Medulla oblongata (tissue), 1 donor: ENCODE measurements around the gene PPP2R5C.

Experiments
- DNase-seq: peaks from one replicate; pipeline ENCODE4 v3.0.0-alpha.2; 2015; ENCODE audit errors: extremely low spot score

PPP2R5C gene

DNA sequence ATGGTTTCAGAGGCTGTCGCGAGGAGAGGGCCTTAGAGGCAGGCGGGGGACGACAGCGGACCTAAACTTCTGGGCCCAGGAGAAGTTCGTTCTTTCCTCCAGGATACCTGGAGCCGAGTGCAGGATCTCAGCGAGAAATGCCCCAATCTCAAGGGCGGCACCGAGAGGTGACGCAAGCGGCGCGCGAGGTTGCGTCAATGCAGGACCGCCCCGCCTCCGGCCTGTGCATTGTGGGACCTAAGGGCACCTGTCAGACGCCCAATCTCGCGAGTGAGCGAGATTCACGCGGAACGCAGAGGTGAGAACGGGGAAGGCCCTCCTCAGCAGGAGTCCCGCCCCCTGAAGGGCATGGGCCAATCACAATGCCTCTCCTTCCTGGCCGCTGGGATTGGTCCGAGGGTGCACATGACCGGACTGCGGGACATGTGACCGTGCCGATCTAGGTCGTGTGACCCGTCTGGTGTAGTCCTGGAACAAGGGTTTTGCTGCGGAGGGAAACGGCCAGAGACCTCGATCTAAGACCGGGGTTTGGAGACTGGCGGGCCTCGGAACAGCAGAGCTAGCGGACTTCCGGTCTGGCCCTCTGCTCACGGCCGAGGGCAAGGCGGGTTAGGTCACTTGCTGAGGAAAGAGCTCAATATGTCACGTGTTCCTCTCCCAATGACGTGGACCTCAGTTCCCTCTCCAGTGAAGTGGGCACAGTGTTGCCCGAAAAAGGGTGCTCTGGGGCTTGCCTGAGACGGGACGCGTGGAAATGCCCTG is 186.6 kb downstream of the PPP2R5C start:
- DNase-seq, result peak; percentile 100

- DNase-seq, result no peak
Measured at GRCh38 chr14:101948666-101949216, 187.2 kb downstream of the PPP2R5C start.

GRCh38 chr14:101950100-101950499 is 188.6 kb downstream of the PPP2R5C start:
- DNase-seq, result no peak

DNA sequence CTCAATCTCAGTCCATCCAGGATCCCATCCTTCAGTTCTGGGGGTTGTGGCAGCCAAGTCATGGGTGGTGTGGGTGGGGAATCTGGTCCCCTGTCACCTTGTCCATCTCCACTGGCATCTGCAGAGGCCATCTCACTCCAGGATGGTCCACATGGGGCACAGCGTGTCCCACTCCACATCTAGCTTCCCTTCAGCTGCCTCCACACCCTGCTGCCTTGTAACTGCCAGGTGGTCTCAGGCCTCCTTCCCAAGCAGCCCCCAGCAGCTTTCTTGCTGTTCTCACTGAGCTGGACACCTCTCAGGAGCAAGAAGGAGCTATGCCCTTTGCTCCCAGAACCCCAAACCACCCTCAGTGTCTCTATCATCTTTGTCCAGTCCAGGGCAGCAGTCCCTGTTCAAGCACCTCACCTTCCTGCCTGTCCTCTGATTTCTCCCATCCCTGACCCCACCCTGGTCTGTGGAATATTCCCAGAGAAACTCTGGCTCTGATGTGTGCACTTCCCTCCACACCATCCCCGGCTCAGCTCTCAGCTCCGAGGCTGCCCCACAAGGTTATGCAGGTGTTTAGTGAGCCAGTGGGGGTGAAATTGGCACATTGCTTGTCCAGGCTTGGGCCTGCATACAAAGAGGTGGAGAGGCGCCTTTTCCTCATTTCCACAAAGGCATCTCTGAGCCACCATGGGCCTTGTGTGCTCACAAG is 189.2 kb downstream of the PPP2R5C start:
- no peak for DNase-seq

DNA sequence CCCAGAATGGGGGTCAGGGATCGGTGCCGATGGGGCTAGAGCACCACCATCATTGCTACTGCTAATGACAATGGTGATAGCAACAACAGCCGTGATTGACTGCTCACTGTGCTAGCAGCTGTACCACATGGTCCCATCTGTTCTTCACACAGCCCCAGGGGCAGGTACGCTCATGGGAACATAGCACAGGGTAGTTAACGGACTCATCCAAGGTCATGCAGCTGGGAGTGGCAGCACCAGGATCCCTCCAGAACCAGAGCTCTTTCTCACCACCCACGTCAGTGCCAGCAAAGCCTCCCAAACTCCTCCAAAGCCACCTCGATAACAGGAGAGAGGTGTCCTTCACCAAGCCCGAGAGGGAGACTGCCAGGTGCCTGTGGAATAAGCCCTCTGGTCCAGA is 191.6 kb downstream of the PPP2R5C start:
- no peak for DNase-seq

DNA sequence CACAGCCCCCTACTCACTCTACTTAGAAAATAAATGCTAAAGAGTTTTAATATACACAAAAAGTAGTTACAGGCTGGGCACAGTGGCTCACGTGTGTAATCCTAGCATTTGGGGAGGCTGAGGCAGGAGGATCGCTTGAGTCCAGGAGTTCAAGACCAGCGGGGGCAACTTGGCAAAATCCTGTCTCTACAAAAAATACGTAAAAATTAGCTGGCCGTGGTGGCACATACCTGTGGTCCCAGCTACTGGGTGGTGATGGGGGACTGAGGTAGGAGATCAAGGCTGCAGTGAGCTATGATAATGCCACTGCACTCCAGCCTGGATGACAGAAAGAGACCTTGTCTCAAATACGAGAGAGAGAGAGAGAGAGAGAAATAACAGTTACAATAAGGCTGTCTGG is 193.0 kb downstream of the PPP2R5C start:
- no peak for DNase-seq

DNA sequence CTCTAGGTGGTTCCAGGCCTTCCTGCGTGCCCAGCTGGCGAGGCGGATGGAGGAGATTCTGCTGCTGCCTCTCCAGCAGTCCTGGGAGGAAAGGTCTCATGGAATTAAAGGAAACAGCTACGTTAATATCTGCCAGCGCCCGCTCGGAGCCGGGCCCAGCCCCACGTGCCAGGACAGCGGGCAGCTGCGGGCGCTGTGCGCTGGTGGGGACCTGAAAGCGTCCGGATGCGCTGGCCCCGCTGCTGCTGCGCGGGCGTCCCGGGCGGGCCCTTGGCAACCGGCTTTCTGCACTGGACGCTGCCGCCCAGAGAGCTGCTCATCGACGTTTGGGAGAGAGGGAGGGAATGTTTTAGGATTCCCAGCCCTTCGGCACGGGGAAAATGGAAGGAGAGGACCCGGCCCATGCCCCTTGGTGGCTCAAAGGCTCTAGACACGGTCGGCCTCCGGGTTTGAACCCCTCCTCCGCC is 194.2 kb downstream of the PPP2R5C start:
- no peak for DNase-seq

GRCh38 chr14:101956179-101956885 is 194.8 kb downstream of the PPP2R5C start:
- no peak for DNase-seq

- no peak for DNase-seq
Measured at GRCh38 chr14:101957406-101958234, 196.1 kb downstream of the PPP2R5C start.

DNA sequence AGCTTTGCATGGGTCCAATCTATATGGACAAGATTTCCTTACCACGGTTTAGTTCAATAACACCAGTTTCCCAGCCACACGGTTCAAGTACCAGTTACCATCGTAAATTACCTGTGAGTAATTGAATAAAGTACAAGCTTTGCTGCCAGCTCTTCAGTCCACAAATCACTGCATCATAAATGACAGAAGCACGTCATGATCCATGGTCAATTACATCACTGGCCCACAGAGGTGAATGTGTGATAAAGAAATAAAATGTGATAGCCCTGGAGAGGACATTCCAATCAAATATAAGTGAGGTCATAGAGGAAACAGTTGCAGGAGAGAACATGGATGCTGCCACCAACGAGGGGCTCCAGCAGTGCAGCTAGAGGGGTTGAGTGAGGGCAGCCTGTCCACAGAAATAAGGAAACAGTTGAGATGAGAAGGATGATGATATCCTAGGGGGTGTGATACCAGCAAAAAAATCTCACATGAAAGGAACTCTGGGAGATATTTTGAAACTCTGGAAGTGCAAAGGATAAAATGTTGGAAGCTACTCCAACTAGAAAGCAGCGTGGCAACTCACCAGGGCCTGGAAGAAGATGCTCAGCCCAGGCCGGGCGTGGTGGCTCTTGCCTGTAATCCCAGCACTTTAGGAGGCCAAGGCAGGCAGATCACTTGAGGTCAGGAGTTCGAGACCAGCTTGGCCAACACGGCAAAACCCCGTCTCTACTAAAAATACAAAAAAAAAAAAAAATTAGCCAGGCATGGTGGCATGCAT is 197.1 kb downstream of the PPP2R5C start:
- DNase-seq, result no peak

GRCh38 chr14:101959277-101959676 is 197.8 kb downstream of the PPP2R5C start:
- no peak for DNase-seq

DNA sequence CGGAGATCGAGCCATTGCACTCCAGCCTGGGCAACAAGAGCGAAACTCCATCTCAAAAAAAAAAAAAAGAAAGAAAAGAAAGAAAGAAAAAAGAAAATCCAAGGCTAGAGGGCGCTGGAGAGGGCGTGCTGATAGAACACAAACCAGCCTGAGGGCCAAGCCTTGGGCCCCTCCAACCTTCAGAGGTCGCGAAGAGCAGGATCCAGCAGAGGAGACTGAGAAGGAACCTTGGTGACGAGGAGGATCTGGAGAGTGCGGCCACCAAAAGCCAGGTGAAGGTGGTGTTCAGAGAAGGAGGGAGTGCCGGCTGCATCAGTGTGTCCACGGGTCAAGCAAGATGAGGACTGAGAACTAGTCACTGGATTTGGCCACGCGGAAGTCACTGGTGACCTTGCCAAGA is 198.7 kb downstream of the PPP2R5C start:
- DNase-seq, result no peak

- DNase-seq, result peak; percentile 79
Measured at GRCh38 chr14:101961011-101961721, 199.7 kb downstream of the PPP2R5C start.

DNA sequence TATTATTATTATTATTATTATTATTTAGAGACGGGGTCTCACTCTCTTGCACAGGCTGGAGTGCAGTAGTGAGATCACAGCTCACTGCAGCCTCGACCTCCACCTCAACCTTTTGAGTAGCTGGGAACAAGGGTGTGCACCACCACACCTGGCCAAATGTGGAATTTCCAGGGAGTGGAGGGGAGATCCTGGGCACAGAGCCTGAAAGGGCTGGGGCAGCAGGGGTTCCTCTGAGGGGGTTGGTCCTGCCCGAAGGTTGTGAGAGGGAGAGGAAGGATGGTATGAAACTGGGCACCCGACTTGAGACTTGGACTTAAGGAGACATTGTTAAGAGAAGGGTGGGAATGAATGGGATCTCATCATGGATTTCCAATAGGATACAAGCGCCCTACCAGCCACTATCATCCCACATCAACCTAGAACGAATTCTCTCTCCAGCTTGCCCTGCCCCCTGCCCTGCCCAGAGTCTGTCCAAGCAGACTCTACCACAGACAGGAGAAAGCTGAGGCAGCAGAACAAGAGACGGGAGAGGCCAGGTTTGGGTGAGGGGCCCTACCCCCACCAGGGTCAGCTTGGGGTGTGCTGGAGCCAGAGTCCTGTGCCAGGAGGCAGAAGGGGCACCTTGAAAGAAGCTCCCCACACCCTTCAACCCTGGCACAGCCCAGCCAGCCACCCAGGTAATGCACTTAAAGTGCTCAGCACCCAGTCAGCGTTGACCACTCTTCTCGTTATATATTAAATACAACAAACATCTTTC is 200.4 kb downstream of the PPP2R5C start:
- no peak for DNase-seq

DNA sequence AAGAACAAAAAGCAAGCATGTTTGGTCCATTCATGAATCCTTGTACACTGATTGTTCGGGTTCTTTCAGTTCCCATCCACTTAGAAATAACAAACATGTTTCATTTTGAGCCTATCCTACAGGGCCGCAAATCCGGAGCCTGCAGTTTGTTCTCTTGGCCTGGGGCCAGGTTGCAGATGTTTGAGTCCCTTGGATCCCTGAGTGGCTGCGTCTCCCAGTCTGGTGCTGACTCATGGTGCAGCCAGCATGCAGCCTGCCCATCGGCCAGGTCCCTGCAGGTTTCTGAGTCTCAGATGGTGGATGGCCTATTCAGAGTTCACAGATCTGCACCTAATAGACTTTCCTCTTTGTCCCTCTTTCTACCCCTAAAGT is 201.0 kb downstream of the PPP2R5C start:
- peak; percentile 60 for DNase-seq

DNA sequence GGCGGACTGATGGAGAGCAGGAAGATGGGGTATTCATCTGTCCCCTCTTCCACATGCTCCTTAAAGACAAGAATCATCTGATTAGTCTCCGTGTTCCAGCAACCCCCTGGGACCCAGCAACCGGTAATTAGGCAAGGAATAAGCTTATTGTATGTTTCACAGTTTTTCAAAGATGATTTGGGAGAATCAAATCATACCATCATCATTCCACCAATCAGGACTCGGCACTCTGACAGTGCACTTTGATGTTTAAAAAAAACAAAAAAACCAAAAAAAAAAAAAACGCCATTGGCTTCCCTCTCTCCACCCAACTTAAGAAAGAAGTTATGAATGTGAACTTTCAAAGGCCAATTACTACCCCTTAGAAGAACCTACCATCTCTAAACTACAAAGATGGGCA is 201.5 kb downstream of the PPP2R5C start:
- DNase-seq, result no peak

DNA sequence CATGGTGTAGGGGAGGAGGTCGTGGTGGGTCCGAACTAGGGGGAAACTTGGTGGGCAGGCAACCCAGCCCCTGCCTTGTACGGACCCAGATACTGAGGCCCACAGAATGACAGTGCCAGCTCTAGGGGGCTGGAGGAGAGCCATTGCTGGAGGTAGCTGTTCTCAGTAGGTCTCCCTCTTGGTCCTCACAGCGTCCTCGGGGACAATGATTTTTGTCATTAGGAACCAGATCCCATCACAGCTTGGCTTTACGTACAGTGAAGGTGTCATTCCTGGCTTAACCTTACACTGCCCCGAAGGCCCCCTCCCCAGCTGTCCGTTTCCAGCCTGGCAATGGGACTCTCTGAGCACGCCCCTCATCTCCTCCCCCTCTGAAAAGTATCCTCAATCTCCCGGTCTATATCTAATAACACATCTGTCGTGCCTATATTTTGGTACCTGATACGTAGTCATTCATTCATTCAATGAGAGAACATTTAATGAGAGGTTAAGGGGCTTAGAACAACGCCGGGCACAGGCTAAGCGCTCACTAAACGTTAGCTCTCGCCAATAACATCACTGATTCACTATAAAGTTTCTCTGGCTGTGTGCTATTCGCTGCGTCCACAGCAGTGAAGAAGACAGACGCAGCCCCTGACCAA is 202.3 kb downstream of the PPP2R5C start:
- no peak for DNase-seq

DNA sequence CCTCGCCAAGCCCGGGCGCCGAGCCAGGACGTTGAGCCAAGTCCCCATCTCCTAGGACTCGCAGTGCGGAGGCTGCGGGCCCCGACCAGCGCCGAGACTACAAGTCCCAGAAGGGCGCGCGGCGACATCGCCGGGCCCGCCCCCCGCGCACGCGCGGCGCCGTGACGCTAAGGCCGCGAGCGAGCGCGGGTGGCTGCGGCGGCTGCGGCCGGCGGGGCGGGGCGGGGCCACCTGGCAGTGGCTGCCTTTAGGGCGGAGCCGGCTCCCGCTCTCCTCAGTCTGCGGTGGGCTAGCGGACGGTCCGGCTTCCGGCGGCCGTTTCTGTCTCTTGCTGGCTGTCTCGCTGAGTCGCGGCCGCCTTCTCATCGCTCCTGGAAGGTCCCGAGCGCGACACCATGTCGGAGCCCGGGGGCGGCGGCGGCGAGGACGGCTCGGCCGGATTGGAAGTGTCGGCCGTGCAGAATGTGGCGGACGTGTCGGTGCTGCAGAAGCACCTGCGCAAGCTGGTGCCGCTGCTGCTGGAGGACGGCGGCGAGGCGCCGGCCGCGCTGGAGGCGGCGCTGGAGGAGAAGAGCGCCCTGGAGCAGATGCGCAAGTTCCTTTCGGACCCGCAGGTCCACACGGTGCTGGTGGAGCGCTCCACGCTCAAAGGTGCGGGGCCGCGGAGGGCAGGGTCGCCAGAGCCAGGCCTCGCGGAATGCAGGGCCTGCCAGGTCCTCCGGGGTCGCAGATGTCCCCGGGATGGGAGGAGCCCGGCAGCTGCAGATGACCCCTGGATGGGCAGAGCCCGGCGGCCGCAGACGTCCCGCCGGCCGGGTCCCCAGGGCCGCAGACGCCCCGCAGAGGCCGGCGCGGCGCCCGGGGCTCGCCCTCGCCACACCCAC is 203.0 kb downstream of the PPP2R5C start, which contains the start of gene DYNC1H1:
DYNC1H1 (plus strand) TSS at position 277 of the 884 bp plus-strand sequence; CDS start at position 396, 119 bp downstream.
- DNase-seq, result peak; percentile 96
